WTC11 (cell line): Measurements from ENCODE around the gene PRICKLE3. TPM values are rescaled to one million over a fixed set of nuclear protein-coding genes. Genes with fewer than 3 reads are reported as not detected.

Experiments
- ATAC-seq: fragments of 200-7000 bp; cut with Tn5 transposase; 2 replicates; pipeline ENCODE4 v1.10.0; 2021; ENCODE audit warnings: mild to moderate bottlenecking, moderate library complexity
- CTCF ChIA-PET: fragments of 300-600 bp; sonication (Branson Sonifier 250); formaldehyde crosslinking; loops from one replicate; lab custom pipeline; 2021; ENCODE audit warnings: antibody characterized with exemption; lab: Charles Lee
- POLR2A ChIA-PET: fragments of 350-600 bp; sonication (Branson Sonifier 250); formaldehyde crosslinking; loops from one replicate; lab custom pipeline; 2021; ENCODE audit warnings: antibody characterized with exemption; lab: Charles Lee
- DNase-seq: peaks from one replicate; pipeline ENCODE4 v3.0.0; 2021; ENCODE audit warnings: low spot score
- H3K27ac Mint-ChIP-seq: 2 replicates; pipeline ENCODE4 v1.8.0; 2021; ENCODE audit warnings: mixed read lengths
- H3K27me3 Mint-ChIP-seq: 2 replicates; pipeline ENCODE4 v1.8.0; 2021; ENCODE audit warnings: low read depth, mild to moderate bottlenecking, moderate library complexity, mixed read lengths
- H3K36me3 Mint-ChIP-seq: 2 replicates; pipeline ENCODE4 v1.8.0; 2021; ENCODE audit warnings: mixed read lengths
- H3K4me1 Mint-ChIP-seq: 2 replicates; pipeline ENCODE4 v1.8.0; 2022; ENCODE audit warnings: mixed read lengths
- H3K4me3 Mint-ChIP-seq: 2 replicates; pipeline ENCODE4 v1.8.0; 2021; ENCODE audit warnings: mild to moderate bottlenecking, moderate library complexity, mixed read lengths
- H3K9me3 Mint-ChIP-seq: 2 replicates; pipeline ENCODE4 v1.8.0; 2021; ENCODE audit warnings: mixed read lengths
- E2F1 ChIP-seq: sonication (generic); formaldehyde crosslinking; IDR thresholded peaks from 2 replicates; pipeline ENCODE4 v1.8.0; 2022; ENCODE audit warnings: mild to moderate bottlenecking, missing genetic modification reagents
- ELF4 ChIP-seq: sonication (generic); formaldehyde crosslinking; IDR thresholded peaks from 2 replicates; pipeline ENCODE4 v1.8.1; 2022; ENCODE audit warnings: low read depth, mild to moderate bottlenecking, moderate library complexity, missing genetic modification reagents
- EMX1 ChIP-seq: fragments of 250-450 bp; sonication (Bioruptor Pico); IDR thresholded peaks from 2 replicates; pipeline ENCODE4 v1.8.0; 2021; ENCODE audit warnings: mild to moderate bottlenecking
- ERG ChIP-seq: fragments of 250-450 bp; sonication (Bioruptor Pico); IDR thresholded peaks from 2 replicates; pipeline ENCODE4 v1.8.0; 2021; ENCODE audit warnings: mild to moderate bottlenecking
- ETV6 ChIP-seq: sonication (generic); formaldehyde crosslinking; IDR thresholded peaks from 2 replicates; pipeline ENCODE4 v1.8.1; 2022; ENCODE audit warnings: mild to moderate bottlenecking, missing genetic modification reagents
- FOXJ3 ChIP-seq: sonication (generic); formaldehyde crosslinking; IDR thresholded peaks from 2 replicates; pipeline ENCODE4 v1.9.0; 2021; ENCODE audit warnings: missing genetic modification reagents, mild to moderate bottlenecking, borderline replicate concordance
- GRHL2 ChIP-seq: fragments of 250-450 bp; sonication (Bioruptor Pico); IDR thresholded peaks from 2 replicates; pipeline ENCODE4 v1.8.0; 2022; ENCODE audit warnings: mild to moderate bottlenecking, moderate library complexity; ENCODE audit not compliant: insufficient replicate concordance, severe bottlenecking
- GTF2I ChIP-seq: fragments of 250-450 bp; sonication (Bioruptor Pico); conservative IDR thresholded peaks from 2 replicates; pipeline ENCODE4 v1.4.0; 2021; ENCODE audit warnings: mild to moderate bottlenecking
- HMGXB4 ChIP-seq: sonication (generic); formaldehyde crosslinking; IDR thresholded peaks from 2 replicates; pipeline ENCODE4 v1.8.1; 2023; ENCODE audit warnings: mild to moderate bottlenecking, moderate library complexity, missing genetic modification reagents
- KAT7 ChIP-seq: sonication (generic); formaldehyde crosslinking; IDR thresholded peaks from 2 replicates; pipeline ENCODE4 v1.8.1; 2023; ENCODE audit warnings: missing genetic modification reagents, mild to moderate bottlenecking, borderline replicate concordance
- MXD4 ChIP-seq: fragments of 250-450 bp; sonication (Bioruptor Pico); IDR thresholded peaks from 2 replicates; pipeline ENCODE4 v1.8.0; 2021; ENCODE audit warnings: mild to moderate bottlenecking, moderate library complexity, borderline replicate concordance
- MYBL2 ChIP-seq: sonication (generic); formaldehyde crosslinking; IDR thresholded peaks from 2 replicates; pipeline ENCODE4 v1.8.1; 2023; ENCODE audit warnings: mild to moderate bottlenecking, moderate library complexity, missing genetic modification reagents
- NR2C2 ChIP-seq: sonication (generic); formaldehyde crosslinking; IDR thresholded peaks from 2 replicates; pipeline ENCODE4 v1.8.0; 2022; ENCODE audit warnings: mild to moderate bottlenecking, missing genetic modification reagents
- PRRX2 ChIP-seq: fragments of 250-450 bp; sonication (Bioruptor Pico); IDR thresholded peaks from 2 replicates; pipeline ENCODE4 v1.8.0; 2021; ENCODE audit warnings: mild to moderate bottlenecking
- SOX15 ChIP-seq: fragments of 250-450 bp; sonication (Bioruptor Pico); IDR thresholded peaks from 2 replicates; pipeline ENCODE4 v1.9.0; 2021; ENCODE audit warnings: mild to moderate bottlenecking
- SP1 ChIP-seq: sonication (generic); formaldehyde crosslinking; conservative IDR thresholded peaks from 2 replicates; pipeline ENCODE4 v1.8.1; 2022; ENCODE audit warnings: missing genetic modification reagents
- TEAD4 ChIP-seq: sonication (generic); formaldehyde crosslinking; IDR thresholded peaks from 2 replicates; pipeline ENCODE4 v1.8.0; 2022; ENCODE audit warnings: mild to moderate bottlenecking, missing genetic modification reagents
- USF2 ChIP-seq: sonication (generic); formaldehyde crosslinking; IDR thresholded peaks from 2 replicates; pipeline ENCODE4 v1.8.1; 2023; ENCODE audit warnings: mild to moderate bottlenecking, missing genetic modification reagents, moderate library complexity
- ZNF232 ChIP-seq: sonication (generic); formaldehyde crosslinking; IDR thresholded peaks from 2 replicates; pipeline ENCODE4 v1.8.0; 2022; ENCODE audit warnings: mild to moderate bottlenecking, missing genetic modification reagents
- ZNF263 ChIP-seq: sonication (generic); formaldehyde crosslinking; IDR thresholded peaks from 2 replicates; pipeline ENCODE4 v1.8.1; 2022; ENCODE audit warnings: low read depth, mild to moderate bottlenecking, moderate library complexity, missing genetic modification reagents
- total RNA-seq: library from RNA; stranded (reverse); gene quantifications from 3 replicates; pipeline ENCODE4 v1.2.3, GENCODE V29; 2021
- TF ChIP-seq, protein P1 (sequence below): sonication (generic); formaldehyde crosslinking; conservative IDR thresholded peaks from 2 replicates; pipeline ENCODE4 v1.8.1; 2023; ENCODE audit warnings: mild to moderate bottlenecking, low read depth, missing genetic modification reagents, moderate library complexity

PRICKLE3 gene
- total RNA-seq, 1 experiment from 2014 or later, result 14.6 TPM

GRCh38 chrX:49205443-49205842 lies 19.3 kb upstream of the PRICKLE3 start:
- Mint-ChIP-seq H3K27ac (no peak overlapping the region), H3K4me3 (no peak overlapping the region), H3K36me3 (no peaks in the 10 kb centered on the region), H3K27me3 (no peaks in the 10 kb centered on the region; the same call in 1 of the 2 replicates), H3K4me1 (peaks cover 3% of the 10 kb centered on the region), H3K9me3 (no peaks in the 10 kb centered on the region)
- ChIA-PET POLR2A (no interaction called here), CTCF (no interaction called here)
- ATAC-seq (no peak), DNase-seq (no peak)
- TF ChIP-seq NR2C2 (CRISPR knock-in tag) (no peak), KAT7 (no peak), MXD4 (CRISPR knock-in tag) (no peak), E2F1 (CRISPR knock-in tag) (no peak), PRRX2 (CRISPR knock-in tag) (no peak), TEAD4 (no peak), GRHL2 (no peak), FOXJ3 (CRISPR knock-in tag) (no peak), EMX1 (CRISPR knock-in tag) (no peak), MYBL2 (no peak), GTF2I (CRISPR knock-in tag) (no peak), ZNF232 (CRISPR knock-in tag) (no peak)
- TF ChIP-seq, protein P1, sequence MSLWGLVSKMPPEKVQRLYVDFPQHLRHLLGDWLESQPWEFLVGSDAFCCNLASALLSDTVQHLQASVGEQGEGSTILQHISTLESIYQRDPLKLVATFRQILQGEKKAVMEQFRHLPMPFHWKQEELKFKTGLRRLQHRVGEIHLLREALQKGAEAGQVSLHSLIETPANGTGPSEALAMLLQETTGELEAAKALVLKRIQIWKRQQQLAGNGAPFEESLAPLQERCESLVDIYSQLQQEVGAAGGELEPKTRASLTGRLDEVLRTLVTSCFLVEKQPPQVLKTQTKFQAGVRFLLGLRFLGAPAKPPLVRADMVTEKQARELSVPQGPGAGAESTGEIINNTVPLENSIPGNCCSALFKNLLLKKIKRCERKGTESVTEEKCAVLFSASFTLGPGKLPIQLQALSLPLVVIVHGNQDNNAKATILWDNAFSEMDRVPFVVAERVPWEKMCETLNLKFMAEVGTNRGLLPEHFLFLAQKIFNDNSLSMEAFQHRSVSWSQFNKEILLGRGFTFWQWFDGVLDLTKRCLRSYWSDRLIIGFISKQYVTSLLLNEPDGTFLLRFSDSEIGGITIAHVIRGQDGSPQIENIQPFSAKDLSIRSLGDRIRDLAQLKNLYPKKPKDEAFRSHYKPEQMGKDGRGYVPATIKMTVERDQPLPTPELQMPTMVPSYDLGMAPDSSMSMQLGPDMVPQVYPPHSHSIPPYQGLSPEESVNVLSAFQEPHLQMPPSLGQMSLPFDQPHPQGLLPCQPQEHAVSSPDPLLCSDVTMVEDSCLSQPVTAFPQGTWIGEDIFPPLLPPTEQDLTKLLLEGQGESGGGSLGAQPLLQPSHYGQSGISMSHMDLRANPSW (CRISPR knock-in tag), result no peak

DNA sequence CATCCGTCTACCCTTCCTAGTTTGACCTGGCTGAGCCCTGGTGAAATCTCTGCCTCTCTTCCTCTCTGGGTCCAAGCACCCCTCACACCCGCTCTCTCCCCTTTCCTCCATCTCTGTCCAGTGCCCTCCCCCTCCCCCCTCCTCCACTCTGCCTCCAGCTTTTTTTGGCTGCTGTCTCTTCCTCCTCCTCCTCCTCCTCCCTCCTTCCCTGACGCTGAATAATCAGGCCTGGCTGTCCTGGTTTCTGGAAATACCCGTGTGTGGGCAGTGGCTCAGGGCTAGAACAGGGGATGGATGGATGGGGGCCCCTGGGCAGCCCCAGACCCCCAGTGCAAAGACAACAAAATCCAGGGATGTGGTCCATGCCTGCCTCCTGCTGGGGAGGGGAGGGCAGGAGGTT lies 18.5 kb upstream of the PRICKLE3 start:
- Mint-ChIP-seq H3K4me3 (no peak overlapping the region), H3K4me1 (peaks cover 5% of the 10 kb centered on the region), H3K27ac (no peak overlapping the region), H3K36me3 (no peaks in the 10 kb centered on the region), H3K9me3 (no peaks in the 10 kb centered on the region), H3K27me3 (no peaks in the 10 kb centered on the region; the same call in 1 of the 2 replicates)
- ATAC-seq (no peak), DNase-seq (no peak)
- POLR2A ChIA-PET, result no interaction called here
- CTCF ChIA-PET, result no interaction called here
- TF ChIP-seq SP1 (no peak), ERG (CRISPR knock-in tag) (no peak), GRHL2 (no peak), USF2 (no peak), ZNF263 (CRISPR knock-in tag) (no peak), SOX15 (CRISPR knock-in tag) (no peak), ETV6 (CRISPR knock-in tag) (no peak), HMGXB4 (no peak), ELF4 (CRISPR knock-in tag) (no peak)
